GM23338 (cell line): ENCODE measurements around the gene SNX15.

ENCODE experiments used
- CTCF ChIP-seq, 2 experiments: fragments of 200-600 bp in 1 of 2; sonication (generic) in 1 of 2; conservative IDR thresholded peaks; 2 replicates each; pipeline versions ENCODE4 v1.5.1 to v1.6.1; 2016 to 2017; ENCODE audit warnings: antibody characterized with exemption in 2 of 2, low read depth in 2 of 2, mild to moderate bottlenecking in 2 of 2, moderate library complexity in 1 of 2
- EZH2phosphoT487 ChIP-seq: fragments of 200-600 bp; sonication (generic); IDR thresholded peaks from one replicate; pipeline ENCODE4 v1.8.1; 2018; ENCODE audit warnings: antibody characterized with exemption; ENCODE audit not compliant: unreplicated experiment
- POLR2AphosphoS5 ChIP-seq: IDR thresholded peaks from 2 replicates; pipeline ENCODE4 v1.6.1; 2016; ENCODE audit warnings: antibody characterized with exemption, low read depth
- REST ChIP-seq: IDR thresholded peaks from one replicate; pipeline ENCODE4 v1.6.1; 2018; ENCODE audit warnings: antibody characterized with exemption; ENCODE audit not compliant: unreplicated experiment
- ZNF331 ChIP-seq: fragments of 250-450 bp; sonication (Bioruptor Pico); IDR thresholded peaks from 2 replicates; pipeline ENCODE4 v1.5.0; 2020; ENCODE audit warnings: low read depth, mild to moderate bottlenecking, moderate library complexity

- peak; percentile 58 to 78 for TF ChIP-seq CTCF (conservative IDR thresholded peaks at IDR 0.05; ENCODE audit: low read depth in 2 of 2)
- peak; percentile 34 for TF ChIP-seq REST
- peak; percentile 36; the same call in 1 of the 2 replicates for TF ChIP-seq POLR2AphosphoS5
- no peak for TF ChIP-seq EZH2phosphoT487
- TF ChIP-seq ZNF331 (CRISPR knock-in tag): no peak
Measured at GRCh38 chr11:64996710-64997380, 30.4 kb upstream of the SNX15 start, which contains the start of gene BATF2.
